T-helper 17 cell (primary cell): Measurements from ENCODE around the gene LARP4B. TPM values are rescaled to one million over a fixed set of nuclear protein-coding genes. Genes with fewer than 3 reads are reported as not detected.

ENCODE experiments used
- ATAC-seq: fragments of 150-1000 bp; cut with Tn5 transposase; 2 replicates; pipeline ENCODE4 v1.10.0; 2021; ENCODE audit warnings: mild to moderate bottlenecking, moderate library complexity
- DNase-seq, 3 donors: peaks; one replicate each; pipeline versions ENCODE4 v3.0.0 to v3.0.0-alpha.2; 2020 to 2021
- H3K9me3 ChIP-seq: one replicate; pipeline ENCODE4 v1.7.0; 2013; ENCODE audit warnings: low read length, mild to moderate bottlenecking; ENCODE audit not compliant: control insufficient read depth, poor library complexity, severe bottlenecking
- H3K27ac Mint-ChIP-seq: one replicate; pipeline ENCODE4 v1.8.0; 2022; ENCODE audit warnings: mild to moderate bottlenecking, moderate library complexity, mixed read lengths
- H3K27me3 Mint-ChIP-seq: one replicate; pipeline ENCODE4 v1.8.0; 2022; ENCODE audit warnings: mixed read lengths
- H3K36me3 Mint-ChIP-seq: one replicate; pipeline ENCODE4 v1.8.0; 2022; ENCODE audit warnings: low read depth, mixed read lengths
- H3K4me1 Mint-ChIP-seq: one replicate; pipeline ENCODE4 v1.8.0; 2022; ENCODE audit warnings: mild to moderate bottlenecking, mixed read lengths
- H3K4me3 Mint-ChIP-seq: one replicate; pipeline ENCODE4 v1.8.0; 2022; ENCODE audit warnings: mild to moderate bottlenecking, moderate library complexity, mixed read lengths
- total RNA-seq, 4 donors: library from RNA in 2 of 4; stranded (reverse) in 2 of 4; gene quantifications; one replicate each; pipeline ENCODE4 v1.2.3 and lab custom pipeline; 2022 to 2026

The LARP4B gene
- total RNA-seq, 2 donors from 2014 or later = 59.4 to 72.9 TPM

GRCh38 chr10:785089-785860, 146.2 kb downstream of the LARP4B start:
- DNase-seq (no peak), ATAC-seq (no peak)
- Mint-ChIP-seq H3K4me1 (no peaks in the 10 kb centered on the region), H3K36me3 (no peaks in the 10 kb centered on the region), H3K4me3 (peak overlapping the region; percentile 53), H3K27me3 (peaks cover 21% of the 10 kb centered on the region), H3K27ac (no peak overlapping the region)
- H3K9me3 ChIP-seq = no peaks in the 10 kb centered on the region

DNA sequence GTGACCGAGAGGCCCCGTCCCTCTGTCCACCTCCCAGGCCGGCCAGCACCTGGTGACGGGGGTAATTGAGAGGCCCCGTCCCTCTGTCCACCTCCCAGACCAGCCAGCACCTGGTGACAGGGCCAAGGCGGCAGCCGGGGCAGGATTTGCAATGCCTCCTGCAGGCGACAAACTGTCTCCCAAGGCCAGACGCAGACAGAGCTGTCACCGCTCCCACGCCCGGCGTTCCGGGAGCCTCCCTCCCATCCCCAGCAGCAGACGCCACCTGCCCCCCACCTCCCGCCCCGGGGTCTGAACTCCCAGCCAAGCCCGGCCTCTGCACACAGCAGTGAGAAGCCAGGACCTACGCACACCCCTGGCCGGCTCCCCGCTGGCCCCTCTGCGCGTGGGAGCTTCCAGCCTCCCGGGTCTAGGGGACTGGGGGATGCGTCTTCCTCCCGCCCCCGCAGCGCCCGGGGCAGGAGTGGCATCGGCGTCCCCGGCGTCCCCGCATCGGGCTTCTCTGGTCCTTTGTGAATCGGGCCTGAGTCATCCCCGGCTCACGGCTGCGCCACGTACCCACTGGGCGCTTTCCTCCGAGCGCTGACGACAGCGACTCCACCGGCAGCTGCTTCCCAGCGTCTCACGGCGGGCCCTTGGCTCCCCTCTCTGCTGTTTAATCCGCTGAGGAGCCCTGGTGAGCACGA, 147.0 kb downstream of the LARP4B start:
- H3K4me3 Mint-ChIP-seq = peak overlapping the region; percentile 53
- peak; percentile 49 for ATAC-seq

DNA sequence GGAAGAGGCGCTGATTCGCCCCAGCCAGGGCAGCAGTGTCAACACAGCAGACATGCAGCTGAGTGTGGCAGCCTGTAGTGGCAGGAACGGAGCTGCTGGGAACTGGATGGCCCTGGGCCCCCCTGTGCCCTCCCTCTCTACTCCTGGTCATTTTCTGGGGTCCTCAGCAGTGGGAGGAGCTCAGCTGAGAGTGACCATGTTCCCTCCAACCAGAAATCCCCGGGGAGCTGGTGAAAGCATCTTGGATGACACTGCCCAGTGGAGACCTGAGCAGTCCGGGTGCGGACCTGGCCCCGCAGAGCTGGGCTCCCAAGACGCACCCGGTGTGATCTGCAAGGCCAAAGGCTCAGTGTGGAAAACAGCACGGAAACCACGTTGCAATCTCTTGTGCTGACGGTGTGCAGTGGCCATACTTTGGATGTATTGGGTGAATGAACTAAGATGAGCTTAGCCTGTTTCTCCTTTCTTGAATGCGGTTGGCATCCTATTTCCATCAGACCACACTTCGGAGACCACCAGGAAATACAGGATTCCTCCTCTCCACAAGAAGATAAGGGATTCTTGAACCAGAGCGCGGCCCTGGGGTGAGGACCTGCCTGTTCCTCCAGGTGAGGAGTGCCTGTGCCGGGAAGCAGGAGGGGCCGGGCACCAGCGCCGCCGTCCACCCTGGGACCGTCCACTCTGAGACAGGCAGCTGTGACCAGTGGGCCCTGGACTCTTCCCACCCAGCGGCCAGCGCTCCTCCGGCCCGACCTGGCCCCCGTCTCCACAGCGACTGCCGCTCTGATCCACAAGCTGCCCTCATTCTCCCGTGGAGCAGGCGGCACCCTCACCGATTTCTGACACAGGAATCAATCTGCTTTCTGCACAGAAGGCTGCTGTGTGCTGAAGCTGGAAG, 148.5 kb downstream of the LARP4B start:
- Mint-ChIP-seq H3K36me3 (no peaks in the 10 kb centered on the region), H3K4me1 (peaks cover 2% of the 10 kb centered on the region), H3K27ac (no peak overlapping the region), H3K27me3 (peaks cover 31% of the 10 kb centered on the region), H3K4me3 (no peak overlapping the region)
- no peak for ATAC-seq
- DNase-seq = no peak
- H3K9me3 ChIP-seq = no peaks in the 10 kb centered on the region

More for the DNA sequence above, 147.0 kb downstream of the LARP4B start:
- peaks cover 27% of the 10 kb centered on the region for H3K27me3 Mint-ChIP-seq
- H3K36me3 Mint-ChIP-seq = no peaks in the 10 kb centered on the region
- H3K27ac Mint-ChIP-seq = no peak overlapping the region
- DNase-seq = no peak
- H3K9me3 ChIP-seq = no peaks in the 10 kb centered on the region
- no peaks in the 10 kb centered on the region for H3K4me1 Mint-ChIP-seq

GRCh38 chr10:780536-781524, 150.7 kb downstream of the LARP4B start:
- no peak for DNase-seq
- H3K27ac Mint-ChIP-seq = no peak overlapping the region
- H3K4me1 Mint-ChIP-seq = peaks cover 2% of the 10 kb centered on the region
- H3K9me3 ChIP-seq = no peaks in the 10 kb centered on the region
- H3K4me3 Mint-ChIP-seq = no peak overlapping the region
- peaks cover 31% of the 10 kb centered on the region for H3K27me3 Mint-ChIP-seq
- no peak for ATAC-seq
- H3K36me3 Mint-ChIP-seq = no peaks in the 10 kb centered on the region

GRCh38 chr10:778626-779330, 152.7 kb downstream of the LARP4B start:
- Mint-ChIP-seq H3K27ac (no peak overlapping the region), H3K36me3 (no peaks in the 10 kb centered on the region), H3K27me3 (peaks cover 31% of the 10 kb centered on the region), H3K4me1 (peaks cover 2% of the 10 kb centered on the region), H3K4me3 (no peak overlapping the region)
- DNase-seq (no peak), ATAC-seq (no peak)
- no peaks in the 10 kb centered on the region for H3K9me3 ChIP-seq

- Mint-ChIP-seq H3K4me1 (peaks cover 2% of the 10 kb centered on the region), H3K27ac (no peak overlapping the region), H3K36me3 (no peaks in the 10 kb centered on the region), H3K27me3 (peaks cover 31% of the 10 kb centered on the region), H3K4me3 (no peak overlapping the region)
- H3K9me3 ChIP-seq = no peaks in the 10 kb centered on the region
- no peak for ATAC-seq
- DNase-seq = no peak
Measured at GRCh38 chr10:777913-778479, 153.5 kb downstream of the LARP4B start.

DNA sequence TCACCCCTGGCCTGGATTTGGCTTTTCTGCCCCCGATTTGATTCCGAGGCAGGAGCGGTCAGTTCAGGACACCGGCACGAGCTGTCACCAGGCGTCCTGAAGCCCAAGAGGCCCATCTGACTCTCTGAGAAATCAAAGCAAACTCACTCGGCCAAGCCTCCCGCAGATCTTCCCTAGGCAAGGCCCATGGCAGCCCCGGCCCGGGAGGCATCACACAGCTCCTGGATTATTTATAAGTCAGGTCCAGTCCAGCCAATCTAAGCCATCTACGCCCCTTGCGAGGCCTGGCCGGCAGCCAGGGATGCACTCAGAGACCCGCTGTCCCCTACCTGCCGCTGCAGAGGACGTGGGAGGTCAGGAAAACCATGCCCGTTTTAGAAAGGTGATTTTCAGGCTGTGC, 154.7 kb downstream of the LARP4B start:
- H3K36me3 Mint-ChIP-seq = no peaks in the 10 kb centered on the region

DNA sequence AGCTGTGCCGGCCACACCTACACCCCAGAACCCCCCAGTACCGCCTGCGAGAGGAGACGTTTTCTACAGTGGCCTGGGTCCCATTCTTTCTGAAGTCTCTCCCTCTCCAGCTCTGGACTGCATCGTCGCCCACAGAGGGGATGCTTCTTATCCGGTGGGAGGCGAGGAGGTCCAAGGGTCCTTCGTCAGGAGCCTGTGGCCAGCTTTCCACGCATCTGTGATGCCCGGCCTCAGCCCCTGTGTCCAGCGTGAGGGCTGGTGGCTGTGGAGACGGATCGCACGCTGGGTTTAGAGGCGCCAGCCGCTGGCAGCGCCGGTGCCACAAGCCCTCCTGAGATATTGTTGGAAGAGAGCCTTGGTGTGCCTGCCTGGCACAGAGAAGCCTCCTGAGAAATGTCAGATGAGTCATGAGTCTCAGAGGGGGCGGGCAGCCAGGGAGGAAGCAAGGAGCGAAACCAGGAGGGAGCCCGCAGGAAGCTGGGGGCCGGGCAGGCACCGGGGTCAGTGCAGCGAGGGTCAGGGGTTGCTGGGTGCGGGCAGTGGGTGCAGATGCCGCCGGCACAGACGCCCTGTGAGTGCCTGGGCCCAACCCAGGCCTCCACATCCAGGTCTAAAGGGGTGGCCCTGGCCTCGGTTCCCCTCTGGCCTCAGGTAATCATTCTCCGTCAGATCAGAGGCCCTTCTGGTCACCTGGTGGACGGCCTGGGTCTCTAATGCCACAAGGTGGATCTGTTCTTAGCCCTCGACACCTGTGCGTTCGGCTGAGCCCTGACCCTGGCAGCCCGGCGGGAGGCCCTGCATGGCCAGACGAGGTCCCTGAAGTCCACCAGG, 156.0 kb downstream of the LARP4B start:
- H3K9me3 ChIP-seq = no peaks in the 10 kb centered on the region
- Mint-ChIP-seq H3K36me3 (no peaks in the 10 kb centered on the region), H3K27ac (no peak overlapping the region), H3K27me3 (peaks cover 12% of the 10 kb centered on the region), H3K4me3 (no peak overlapping the region), H3K4me1 (peaks cover 2% of the 10 kb centered on the region)
- no peak for DNase-seq
- no peak for ATAC-seq

More for the DNA sequence above, 154.7 kb downstream of the LARP4B start:
- no peaks in the 10 kb centered on the region for H3K9me3 ChIP-seq
- ATAC-seq = no peak
- Mint-ChIP-seq H3K4me3 (no peak overlapping the region), H3K4me1 (peaks cover 2% of the 10 kb centered on the region), H3K27ac (no peak overlapping the region), H3K27me3 (peaks cover 20% of the 10 kb centered on the region)
- no peak for DNase-seq

DNA sequence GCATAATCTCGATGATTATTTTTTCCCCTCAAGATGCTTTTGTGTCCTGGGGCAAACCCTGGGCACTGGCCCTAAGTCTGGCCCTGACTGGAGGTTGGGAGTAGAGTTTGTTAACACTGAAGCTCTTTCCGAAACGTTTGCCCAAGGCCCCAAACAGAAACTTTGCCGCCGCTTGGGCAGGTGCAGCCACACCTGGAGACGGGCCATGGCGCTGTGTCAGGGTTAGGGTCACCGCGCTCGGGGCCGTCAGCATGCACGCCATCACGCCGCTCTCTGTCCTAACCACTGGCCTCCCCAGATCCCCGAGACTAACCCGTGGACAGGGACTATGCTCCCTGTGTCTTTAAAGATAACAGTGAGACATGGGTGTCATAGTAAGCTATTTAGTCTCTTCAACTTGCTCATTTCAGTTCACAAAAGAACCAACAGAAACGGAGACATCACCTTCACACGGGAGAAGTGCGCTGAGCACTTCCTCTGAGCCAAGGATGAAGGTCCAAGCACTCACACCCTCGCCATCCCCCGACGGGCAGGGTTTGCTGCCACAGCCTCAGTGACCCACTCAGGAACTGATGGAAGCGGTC, 156.8 kb downstream of the LARP4B start:
- DNase-seq (no peak), ATAC-seq (no peak)
- no peaks in the 10 kb centered on the region for H3K9me3 ChIP-seq
- Mint-ChIP-seq H3K4me1 (peaks cover 2% of the 10 kb centered on the region), H3K36me3 (no peaks in the 10 kb centered on the region), H3K27ac (no peak overlapping the region), H3K4me3 (no peak overlapping the region), H3K27me3 (peaks cover 5% of the 10 kb centered on the region)

- Mint-ChIP-seq H3K36me3 (no peaks in the 10 kb centered on the region), H3K4me3 (no peak overlapping the region), H3K27me3 (peaks cover 4% of the 10 kb centered on the region), H3K4me1 (peaks cover 2% of the 10 kb centered on the region), H3K27ac (no peak overlapping the region)
- DNase-seq (no peak), ATAC-seq (no peak)
- H3K9me3 ChIP-seq = no peaks in the 10 kb centered on the region
Measured at GRCh38 chr10:774223-774622, 157.3 kb downstream of the LARP4B start.
